OCI-LY7 (cell line): ENCODE measurements around the gene ISOC2. TPM values are rescaled to one million over a fixed set of nuclear protein-coding genes. Genes with fewer than 3 reads are reported as not detected.

Source experiments
- BruUV-seq: library from RNA; stranded (reverse); fragments of 400-500 nt; replicated peaks from 2 replicates; lab custom pipeline; 2021; lab: Mats Ljungman, UMichigan
- CTCF ChIA-PET: fragments of 300-600 bp; sonication (Branson Sonifier 250); formaldehyde crosslinking; loops from one replicate; lab custom pipeline; 2022; ENCODE audit warnings: antibody characterized with exemption; ENCODE audit not compliant: unreplicated experiment; lab: Charles Lee
- POLR2A ChIA-PET: fragments of 300-600 bp; sonication (Branson Sonifier 250); formaldehyde crosslinking; loops from one replicate; lab custom pipeline; 2022; ENCODE audit warnings: antibody characterized with exemption; lab: Charles Lee
- DNase-seq: peaks from one replicate; pipeline ENCODE4 v3.0.0-alpha.2; 2015; ENCODE audit warnings: low spot score
- H2AFZ ChIP-seq: fragments of 200-600 bp; sonication (generic), shearing (Covaris generic); 2 replicates; pipeline ENCODE4 v1.6.1; 2014; ENCODE audit warnings: mild to moderate bottlenecking, antibody characterized with exemption, low read length, moderate library complexity
- H3K27ac ChIP-seq: fragments of 200-600 bp; sonication (generic); 2 replicates; pipeline ENCODE4 v1.5.1; 2014; ENCODE audit warnings: mixed run types, low read depth, mild to moderate bottlenecking, moderate library complexity, low read length, inconsistent platforms; ENCODE audit not compliant: poor library complexity, severe bottlenecking
- H3K36me3 ChIP-seq: fragments of 200-600 bp; sonication (generic); 2 replicates; pipeline ENCODE4 v1.6.1; 2014; ENCODE audit warnings: mild to moderate bottlenecking, antibody characterized with exemption, low read length, moderate library complexity, mixed read lengths; ENCODE audit not compliant: insufficient read depth
- H3K4me1 ChIP-seq: fragments of 200-600 bp; sonication (generic); 2 replicates; pipeline ENCODE4 v1.5.1; 2014; ENCODE audit warnings: mild to moderate bottlenecking, low read length; ENCODE audit not compliant: insufficient read depth, poor library complexity, severe bottlenecking
- H3K4me2 ChIP-seq: fragments of 200-600 bp; sonication (generic); 2 replicates; pipeline ENCODE4 v1.6.1; 2014; ENCODE audit warnings: mild to moderate bottlenecking, low read length
- H3K4me3 ChIP-seq: fragments of 200-600 bp; sonication (generic); 2 replicates; pipeline ENCODE4 v1.5.1; 2014; ENCODE audit warnings: mild to moderate bottlenecking, low read depth, low read length; ENCODE audit not compliant: poor library complexity, severe bottlenecking
- H3K79me2 ChIP-seq: fragments of 200-600 bp; sonication (generic); 2 replicates; pipeline ENCODE4 v1.6.1; 2016; ENCODE audit warnings: low read depth, mild to moderate bottlenecking, low read length, moderate library complexity, mixed read lengths; ENCODE audit not compliant: insufficient read depth
- H3K9me2 ChIP-seq: fragments of 200-600 bp; sonication (generic); 2 replicates; pipeline ENCODE4 v1.6.1; 2016; ENCODE audit warnings: mild to moderate bottlenecking, low read length, mixed read lengths; ENCODE audit not compliant: insufficient read depth
- H3K9me3 ChIP-seq: fragments of 200-600 bp; sonication (generic); 2 replicates; pipeline ENCODE4 v1.6.1; 2014; ENCODE audit warnings: mild to moderate bottlenecking, mixed run types, low read length, mixed read lengths
- H4K20me1 ChIP-seq: fragments of 200-600 bp; sonication (generic); 2 replicates; pipeline ENCODE4 v1.6.1; 2014; ENCODE audit warnings: mild to moderate bottlenecking, antibody characterized with exemption, low read length, moderate library complexity, mixed read lengths; ENCODE audit not compliant: insufficient read depth
- EZH2phosphoT487 ChIP-seq: fragments of 200-600 bp; sonication (generic); IDR thresholded peaks from 2 replicates; pipeline ENCODE4 v1.6.1; 2018; ENCODE audit warnings: low read depth, borderline replicate concordance, mild to moderate bottlenecking, mixed run types, antibody characterized with exemption, low read length, moderate library complexity, mixed read lengths
- intact Hi-C: fragments of 100-400 bp; cut with micrococcal nuclease; formaldehyde crosslinking; loops from one replicate; pipeline ENCODE4 v1.10.0; 2022; ENCODE audit not compliant: unreplicated experiment
- total RNA-seq, 2 experiments: library from RNA; depleted of rRNA in 1 of 2; stranded (reverse); fragments of >200 nt in 1 of 2; shearing (Covaris generic) in 1 of 2; gene quantifications; 2 replicates each; pipeline ENCODE4 v1.2.3, GENCODE V29; 2014 to 2022
- TF ChIP-seq, protein P1 (sequence below): fragments of 200-600 bp; sonication (generic); conservative IDR thresholded peaks from 2 replicates; pipeline ENCODE4 v1.5.1; 2014; ENCODE audit warnings: mild to moderate bottlenecking, antibody characterized with exemption, low read length, moderate library complexity, mixed read lengths

Gene ISOC2
- total RNA-seq, 2 experiments from 2014 or later, result 37.0 to 115 TPM

DNA sequence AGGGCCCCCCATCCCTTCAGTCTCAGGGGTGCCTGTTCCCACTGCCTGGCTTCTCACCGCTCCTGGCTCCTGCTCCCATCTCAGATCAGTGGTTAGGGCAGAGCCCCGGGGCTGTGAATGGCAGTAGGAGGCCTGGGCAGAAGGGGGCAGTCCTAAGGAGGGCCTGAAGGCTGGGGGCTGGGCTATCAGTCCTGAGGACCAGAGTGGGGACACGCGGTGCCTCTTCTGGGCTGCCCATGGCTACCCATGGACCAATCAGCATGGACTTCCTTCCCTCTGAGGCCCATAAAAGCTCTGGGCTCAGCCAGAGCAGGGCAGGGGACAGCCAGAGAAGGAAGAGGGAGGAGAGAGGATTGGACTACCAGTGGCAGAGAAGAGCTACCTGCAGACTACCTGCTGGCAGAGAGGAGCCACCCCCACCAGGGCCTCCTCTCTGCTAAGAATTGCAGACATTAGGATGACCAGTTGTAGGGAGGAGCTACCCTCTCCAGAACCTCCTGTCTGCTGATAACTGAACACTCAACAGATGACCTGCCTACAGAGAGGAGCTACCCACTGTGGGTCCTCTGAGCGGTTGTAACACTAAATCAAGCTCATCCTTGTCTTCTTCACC is 41.7 kb downstream of the ISOC2 start:
- Histone ChIP-seq H3K9me3 (peaks cover 10% of the 10 kb centered on the region; the same call in 1 of the 2 replicates), H3K9me2 (no peaks in the 10 kb centered on the region), H3K36me3 (no peaks in the 10 kb centered on the region), H3K27ac (no peak overlapping the region), H3K4me2 (no peak overlapping the region), H2AFZ (no peak overlapping the region), H3K4me1 (peaks cover 5% of the 10 kb centered on the region), H4K20me1 (no peaks in the 10 kb centered on the region), H3K79me2 (no peaks in the 10 kb centered on the region), H3K4me3 (no peak overlapping the region)
- POLR2A ChIA-PET, result no interaction called here
- CTCF ChIA-PET, result no interaction called here
- intact Hi-C loops, result loop anchor here (5.0 kb wide), 1 partner anchor 127 kb away; no protein-coding TSS in a partner anchor
- TF ChIP-seq, protein P1, sequence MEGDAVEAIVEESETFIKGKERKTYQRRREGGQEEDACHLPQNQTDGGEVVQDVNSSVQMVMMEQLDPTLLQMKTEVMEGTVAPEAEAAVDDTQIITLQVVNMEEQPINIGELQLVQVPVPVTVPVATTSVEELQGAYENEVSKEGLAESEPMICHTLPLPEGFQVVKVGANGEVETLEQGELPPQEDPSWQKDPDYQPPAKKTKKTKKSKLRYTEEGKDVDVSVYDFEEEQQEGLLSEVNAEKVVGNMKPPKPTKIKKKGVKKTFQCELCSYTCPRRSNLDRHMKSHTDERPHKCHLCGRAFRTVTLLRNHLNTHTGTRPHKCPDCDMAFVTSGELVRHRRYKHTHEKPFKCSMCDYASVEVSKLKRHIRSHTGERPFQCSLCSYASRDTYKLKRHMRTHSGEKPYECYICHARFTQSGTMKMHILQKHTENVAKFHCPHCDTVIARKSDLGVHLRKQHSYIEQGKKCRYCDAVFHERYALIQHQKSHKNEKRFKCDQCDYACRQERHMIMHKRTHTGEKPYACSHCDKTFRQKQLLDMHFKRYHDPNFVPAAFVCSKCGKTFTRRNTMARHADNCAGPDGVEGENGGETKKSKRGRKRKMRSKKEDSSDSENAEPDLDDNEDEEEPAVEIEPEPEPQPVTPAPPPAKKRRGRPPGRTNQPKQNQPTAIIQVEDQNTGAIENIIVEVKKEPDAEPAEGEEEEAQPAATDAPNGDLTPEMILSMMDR, result no peak
- TF ChIP-seq EZH2phosphoT487, result no peak
- no TSS peak for BruUV-seq
- DNase-seq, result no peak

DNA sequence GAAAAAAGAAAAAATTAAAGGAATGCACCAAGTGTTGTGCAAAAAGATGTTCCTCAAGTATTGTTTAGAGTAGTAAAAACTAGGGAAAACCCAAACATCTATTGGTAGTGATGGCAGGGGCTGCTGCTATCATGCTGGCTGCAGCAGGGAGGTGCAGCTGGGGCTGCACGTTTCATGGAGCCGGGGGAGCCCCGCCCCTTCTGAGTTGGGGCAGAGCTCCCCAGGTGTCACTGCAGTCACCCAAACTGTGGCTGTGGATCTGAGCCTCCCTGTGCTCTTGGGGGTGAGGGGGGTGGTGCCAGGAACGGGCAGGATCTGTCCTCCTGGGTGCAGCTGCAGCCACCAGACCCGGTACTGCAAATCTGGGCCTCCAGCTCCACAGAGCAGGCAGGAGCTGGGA is 42.3 kb downstream of the ISOC2 start:
- peaks cover 10% of the 10 kb centered on the region; the same call in 1 of the 2 replicates for H3K9me3 ChIP-seq
- ChIA-PET CTCF (no interaction called here), POLR2A (no interaction called here)
- peaks cover 5% of the 10 kb centered on the region for H3K4me1 ChIP-seq
- no peak for TF ChIP-seq EZH2phosphoT487
- TF ChIP-seq, protein P1, result no peak
- no peak overlapping the region for H3K4me2 ChIP-seq
- BruUV-seq, result no TSS peak
- DNase-seq, result no peak
- no peak overlapping the region for H3K27ac ChIP-seq
- no peaks in the 10 kb centered on the region for H3K9me2 ChIP-seq
- H4K20me1 ChIP-seq, result no peaks in the 10 kb centered on the region
- no peaks in the 10 kb centered on the region for H3K36me3 ChIP-seq
- no peak overlapping the region for H3K4me3 ChIP-seq
- intact Hi-C loops, result loop anchor here (5.0 kb wide), 1 partner anchor 127 kb away; no protein-coding TSS in a partner anchor
- H3K79me2 ChIP-seq, result no peaks in the 10 kb centered on the region
- no peak overlapping the region for H2AFZ ChIP-seq

DNA sequence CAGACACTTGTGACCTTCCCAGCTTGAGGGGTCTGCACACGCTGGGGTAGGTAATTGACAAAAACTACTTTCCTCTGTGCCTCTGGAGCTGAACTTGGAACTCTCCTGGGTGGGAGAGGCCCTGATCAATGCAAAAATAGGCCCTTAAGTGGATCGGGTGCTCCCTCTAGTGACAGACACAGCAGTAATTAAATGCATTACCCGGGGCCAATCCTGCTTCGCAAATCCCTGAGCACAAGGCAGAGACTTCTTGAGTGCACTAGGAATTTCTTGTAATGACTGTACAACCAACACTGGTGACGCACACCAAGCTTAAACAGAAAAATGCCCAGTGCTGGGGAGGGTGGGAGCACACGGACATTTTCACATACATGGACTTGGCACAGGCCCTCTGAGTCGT is 43.3 kb downstream of the ISOC2 start:
- POLR2A ChIA-PET, result no interaction called here

More for the DNA sequence above, 43.3 kb downstream of the ISOC2 start:
- intact Hi-C loops, result loop anchor here (1.0 to 5.0 kb wide), 2 partner anchors 126 to 206 kb away; no protein-coding TSS in a partner anchor
- H3K4me2 ChIP-seq, result no peak overlapping the region
- DNase-seq, result peak; percentile 76
- no peaks in the 10 kb centered on the region for H4K20me1 ChIP-seq
- no peaks in the 10 kb centered on the region for H3K79me2 ChIP-seq
- BruUV-seq, result no TSS peak
- peaks cover 5% of the 10 kb centered on the region for H3K4me1 ChIP-seq
- H2AFZ ChIP-seq, result no peak overlapping the region
- no peaks in the 10 kb centered on the region for H3K36me3 ChIP-seq
- H3K9me3 ChIP-seq, result peaks cover 10% of the 10 kb centered on the region; the same call in 1 of the 2 replicates
- H3K9me2 ChIP-seq, result no peaks in the 10 kb centered on the region
- H3K4me3 ChIP-seq, result no peak overlapping the region
- TF ChIP-seq, protein P1, result peak; percentile 95
- no peak for TF ChIP-seq EZH2phosphoT487
- H3K27ac ChIP-seq, result no peak overlapping the region
- CTCF ChIA-PET, result no interaction called here
